Measurements from ENCODE around the gene CCDC192.
"Not testable (repeated sequence)": the region's sequence is repeated elsewhere in the genome, so short reads cannot be mapped to it uniquely, and the experiment has no call there.

- TF ChIP-seq CTCF, POLR2A (IDR thresholded peaks at IDR 0.05): not testable (repeated sequence)
Observed at GRCh38 chr5:127713083-127713482, 9.9 kb downstream of the CCDC192 start.
